C4-2B (cell line): ENCODE results near the gene PNPLA2.

Experiments
- H3K27ac ChIP-seq: fragments of 450-650 bp; 2 replicates; pipeline ENCODE4 v1.5.1; 2017
- ZFX ChIP-seq: fragments of 450-650 bp; IDR thresholded peaks from 2 replicates; pipeline ENCODE4 v1.6.1; 2017
- TF ChIP-seq, protein P1 (sequence below): fragments of 450-650 bp; conservative IDR thresholded peaks from 2 replicates; pipeline ENCODE4 v1.5.1; 2017; ENCODE audit warnings: mild to moderate bottlenecking

The PNPLA2 gene

DNA sequence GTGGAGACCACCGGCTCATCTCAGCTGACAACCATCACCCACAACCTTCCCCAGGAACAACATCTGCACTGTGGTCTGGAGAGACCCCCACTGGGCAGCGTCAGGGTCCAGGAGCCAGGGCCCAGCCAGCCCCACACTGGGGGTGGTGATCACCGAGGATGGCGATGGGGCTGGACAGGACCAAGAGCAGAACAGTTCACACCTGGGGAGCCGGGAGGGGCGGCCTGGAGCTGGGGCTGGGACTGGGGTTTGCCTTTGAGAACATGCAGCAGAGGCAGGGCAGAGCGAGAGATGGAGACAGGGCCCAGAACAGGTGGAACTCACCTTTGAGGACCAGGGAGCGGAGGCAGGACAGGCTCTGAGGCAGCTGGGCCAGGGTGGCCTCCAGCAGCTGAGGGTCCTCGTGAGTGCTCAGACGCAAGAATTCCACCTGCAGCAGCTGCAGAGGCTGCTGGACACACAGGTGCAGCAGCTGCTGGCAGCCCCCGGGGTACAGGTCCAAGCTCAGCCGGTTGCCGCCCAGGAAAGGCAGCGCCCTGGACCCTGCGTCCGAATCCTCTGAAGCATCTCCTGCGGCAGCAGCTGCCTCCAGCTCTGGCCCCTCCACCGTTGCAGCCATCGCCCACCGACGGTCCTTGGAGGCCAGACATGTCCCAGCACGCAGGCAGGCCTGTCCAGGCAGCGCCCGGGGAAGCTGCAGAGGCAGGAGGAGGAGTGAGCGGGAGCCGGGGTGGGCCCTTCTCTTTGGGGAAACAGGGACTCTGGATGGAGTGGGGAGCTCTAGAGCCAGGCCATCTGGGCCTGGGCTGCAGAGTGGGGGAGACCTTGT lies 14.7 kb upstream of the PNPLA2 start:
- no peak for TF ChIP-seq ZFX
- TF ChIP-seq, protein P1, sequence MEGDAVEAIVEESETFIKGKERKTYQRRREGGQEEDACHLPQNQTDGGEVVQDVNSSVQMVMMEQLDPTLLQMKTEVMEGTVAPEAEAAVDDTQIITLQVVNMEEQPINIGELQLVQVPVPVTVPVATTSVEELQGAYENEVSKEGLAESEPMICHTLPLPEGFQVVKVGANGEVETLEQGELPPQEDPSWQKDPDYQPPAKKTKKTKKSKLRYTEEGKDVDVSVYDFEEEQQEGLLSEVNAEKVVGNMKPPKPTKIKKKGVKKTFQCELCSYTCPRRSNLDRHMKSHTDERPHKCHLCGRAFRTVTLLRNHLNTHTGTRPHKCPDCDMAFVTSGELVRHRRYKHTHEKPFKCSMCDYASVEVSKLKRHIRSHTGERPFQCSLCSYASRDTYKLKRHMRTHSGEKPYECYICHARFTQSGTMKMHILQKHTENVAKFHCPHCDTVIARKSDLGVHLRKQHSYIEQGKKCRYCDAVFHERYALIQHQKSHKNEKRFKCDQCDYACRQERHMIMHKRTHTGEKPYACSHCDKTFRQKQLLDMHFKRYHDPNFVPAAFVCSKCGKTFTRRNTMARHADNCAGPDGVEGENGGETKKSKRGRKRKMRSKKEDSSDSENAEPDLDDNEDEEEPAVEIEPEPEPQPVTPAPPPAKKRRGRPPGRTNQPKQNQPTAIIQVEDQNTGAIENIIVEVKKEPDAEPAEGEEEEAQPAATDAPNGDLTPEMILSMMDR: no peak

DNA sequence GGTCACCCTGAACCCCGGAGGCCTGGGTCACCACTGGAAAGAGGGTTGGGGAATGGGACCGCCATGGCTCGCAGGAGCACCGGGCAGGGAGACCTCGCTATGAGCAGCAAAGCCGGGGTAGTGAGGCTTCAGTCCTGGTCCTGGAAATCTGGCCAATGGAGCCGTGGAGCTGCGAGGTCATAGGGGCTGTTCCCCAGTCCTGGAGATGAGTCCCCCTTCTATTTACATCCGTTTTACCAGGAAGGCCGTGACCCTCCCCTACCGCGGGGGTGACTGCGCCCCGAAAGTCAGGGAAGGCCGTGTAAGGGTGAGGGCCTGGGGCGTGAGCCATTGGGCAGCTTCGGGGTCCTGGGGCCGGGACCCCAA lies 14.1 kb upstream of the PNPLA2 start:
- TF ChIP-seq, protein P1: no peak
- TF ChIP-seq ZFX: no peak
- H3K27ac ChIP-seq: peak overlapping the region; percentile 84

More for the DNA sequence above, 14.7 kb upstream of the PNPLA2 start:
- H3K27ac ChIP-seq: peak overlapping the region; percentile 84

DNA sequence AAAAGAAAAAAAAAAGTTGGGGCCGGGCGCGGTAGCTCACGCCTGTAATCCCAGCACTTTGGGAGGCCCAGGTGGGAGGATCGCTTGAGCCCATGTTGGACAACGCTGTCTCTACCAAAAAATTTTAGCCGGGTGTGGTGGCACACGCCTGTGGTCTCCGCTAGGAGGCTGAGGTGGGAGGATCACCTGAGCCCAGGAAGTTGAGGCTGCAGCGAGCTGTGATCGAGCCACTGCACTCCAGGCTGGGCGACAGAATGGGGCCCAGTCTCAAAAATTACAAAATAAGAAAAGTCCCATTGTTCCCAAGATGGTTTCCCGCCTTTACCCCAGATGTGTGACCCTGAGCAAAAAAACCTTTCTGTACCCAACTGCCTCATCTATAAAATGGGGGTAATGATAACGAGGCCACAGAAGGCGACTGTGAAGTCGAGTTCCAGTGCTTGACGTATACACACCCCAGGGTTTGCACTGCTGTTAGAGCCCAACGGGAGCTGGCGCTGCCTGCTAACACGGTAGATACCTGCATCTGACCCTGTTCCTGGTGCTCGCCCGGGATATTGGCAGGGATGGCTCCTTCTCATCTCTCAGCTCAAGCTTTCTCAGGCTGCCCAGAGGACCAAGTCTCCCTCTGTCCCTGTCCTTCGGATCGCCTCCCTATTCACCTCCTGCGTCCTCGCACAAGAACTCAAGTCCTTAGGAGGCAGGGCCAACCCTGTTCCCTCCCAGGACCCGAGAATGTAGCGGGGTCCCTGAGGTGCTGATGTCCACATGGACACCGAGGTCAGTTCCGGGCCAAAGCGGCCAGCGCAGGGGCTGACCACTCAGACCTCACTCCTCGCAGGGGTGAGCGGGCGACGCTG lies 10.1 kb upstream of the PNPLA2 start:
- TF ChIP-seq, protein P1: no peak; the same call in 1 of the 2 replicates
- no peak for TF ChIP-seq ZFX
- H3K27ac ChIP-seq: peak overlapping the region; percentile 96

DNA sequence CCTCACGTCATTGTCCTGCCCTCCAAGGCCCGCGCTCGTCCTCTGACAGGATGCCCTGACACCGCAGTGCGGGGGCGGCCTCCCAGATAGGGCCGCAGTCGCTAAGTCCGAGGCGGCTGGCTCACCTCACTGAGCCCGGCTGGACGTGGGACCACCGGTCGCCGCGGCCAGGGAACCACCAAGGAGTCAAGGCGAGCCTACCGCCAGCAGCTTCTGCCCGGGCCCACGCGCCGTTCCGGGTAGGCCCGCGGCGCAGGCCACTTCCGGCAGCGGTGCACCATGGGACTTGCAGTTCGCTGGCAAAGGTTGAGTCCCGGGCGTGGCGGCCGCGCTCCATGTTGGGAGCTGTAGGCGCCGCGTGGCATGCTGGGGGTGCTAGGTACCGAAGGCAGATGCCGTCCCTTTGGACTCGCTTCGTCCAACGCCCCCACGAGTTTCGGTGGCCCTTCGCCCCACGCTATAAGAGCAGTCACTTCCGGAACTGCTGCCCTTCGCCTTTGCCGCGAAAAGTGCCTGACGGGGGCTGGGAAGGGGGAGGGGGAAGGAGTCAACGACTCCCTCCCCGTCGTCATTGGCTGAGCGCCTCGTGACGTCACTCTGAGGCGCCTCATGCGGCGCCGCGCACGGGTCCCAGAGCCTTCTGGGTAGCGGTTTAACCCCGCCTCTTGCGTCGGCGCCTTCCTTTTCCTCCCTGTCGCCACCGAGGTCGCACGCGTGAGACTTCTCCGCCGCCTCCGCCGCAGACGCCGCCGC lies 9.3 kb upstream of the PNPLA2 start, which contains the start of gene RPLP2:
RPLP2 (plus strand) TSS at position 681 of the 753 bp plus-strand sequence. CDS start 268 bp downstream, outside the sequence.
- H3K27ac ChIP-seq: peak within 1 kb of the TSS; percentile 96
- TF ChIP-seq, protein P1: no peak
- peak; percentile 99 for TF ChIP-seq ZFX

DNA sequence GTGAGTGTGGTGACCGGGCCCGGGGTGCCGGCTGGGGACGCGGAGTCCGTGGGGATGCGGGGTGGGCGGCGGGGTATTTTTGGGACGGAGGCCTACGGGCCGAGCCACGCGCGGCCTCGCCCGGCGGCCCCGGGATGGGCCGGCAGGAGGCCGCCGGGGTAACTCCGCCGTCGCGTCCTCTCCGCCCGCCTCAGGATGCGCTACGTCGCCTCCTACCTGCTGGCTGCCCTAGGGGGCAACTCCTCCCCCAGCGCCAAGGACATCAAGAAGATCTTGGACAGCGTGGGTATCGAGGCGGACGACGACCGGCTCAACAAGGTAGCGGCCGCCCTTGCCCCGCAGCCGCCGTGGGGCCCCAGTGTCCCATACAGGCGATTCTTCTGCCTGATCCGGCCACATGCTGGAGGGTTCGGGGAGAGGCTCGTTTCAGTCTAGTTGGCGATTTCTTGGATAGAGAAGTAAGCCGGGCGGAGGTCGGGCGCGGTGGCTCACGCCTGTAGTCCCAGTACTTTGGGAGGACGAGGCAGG lies 8.6 kb upstream of the PNPLA2 start:
- TF ChIP-seq ZFX: peak; percentile 49; the same call in 1 of the 2 replicates
- TF ChIP-seq, protein P1: no peak
- H3K27ac ChIP-seq: peak overlapping the region; percentile 96

DNA sequence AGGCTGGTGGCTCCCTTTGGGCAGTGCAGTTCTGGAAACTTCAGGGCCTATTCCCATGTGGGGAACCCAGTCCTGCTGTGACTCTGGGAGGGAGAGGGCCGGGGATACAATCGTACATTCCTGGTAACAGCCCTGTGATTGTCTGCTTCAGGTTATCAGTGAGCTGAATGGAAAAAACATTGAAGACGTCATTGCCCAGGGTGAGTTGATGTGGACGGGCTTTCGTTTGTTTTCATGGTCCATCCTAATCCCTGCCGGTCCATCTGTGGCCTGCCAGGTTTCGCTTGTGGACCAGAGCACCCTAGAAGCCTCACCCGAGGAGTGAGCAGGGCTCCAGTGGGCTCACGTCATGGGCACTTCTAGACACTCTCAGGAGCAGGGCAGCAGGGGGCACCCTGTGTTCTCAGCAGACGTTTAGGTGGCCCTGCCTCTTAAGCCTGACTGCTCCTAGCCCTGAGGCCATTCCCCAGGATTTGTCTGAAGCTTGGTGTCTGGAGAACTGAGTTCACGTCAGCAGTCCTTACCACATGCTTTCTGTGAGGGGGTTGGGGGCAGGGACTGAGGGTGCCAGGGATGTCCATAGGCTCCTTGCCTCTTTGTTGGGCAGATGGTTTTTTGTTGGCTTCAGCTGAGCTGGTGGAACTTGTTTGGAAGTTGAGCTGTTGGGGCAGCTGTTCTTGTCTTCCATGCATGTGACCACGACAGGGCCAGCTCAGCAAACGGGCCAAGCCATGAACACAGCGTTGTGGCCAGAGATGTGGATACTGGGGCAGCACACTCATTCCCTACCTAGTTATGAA lies 7.1 kb upstream of the PNPLA2 start:
- peak overlapping the region; percentile 96 for H3K27ac ChIP-seq
- TF ChIP-seq, protein P1: no peak
- TF ChIP-seq ZFX: no peak
